Spleen (tissue), 11 donors: ENCODE measurements around the gene PPFIA2. TPM values are rescaled to one million over a fixed set of nuclear protein-coding genes. Genes with fewer than 3 reads are reported as not detected.

ENCODE experiments used
- DNase-seq: peaks from one replicate; pipeline ENCODE4 v3.0.0-alpha.2; 2020
- H3K27ac ChIP-seq, 8 donors: fragments of 200-600 bp; sonication (generic) in 7 of 8; 1 replicate in 4 of 8; 2 replicates in 4 of 8; pipeline versions ENCODE4 v1.5.0 to v1.8.0; 2016 to 2021; ENCODE audit warnings: inconsistent platforms in 4 of 8, mild to moderate bottlenecking in 4 of 8, moderate library complexity in 1 of 8
- H3K27me3 ChIP-seq, 7 donors: fragments of 200-600 bp; sonication (generic) in 6 of 7; replicated peaks in 1 of 7; 1 replicate in 4 of 7; 2 replicates in 3 of 7; pipeline versions ENCODE4 v1.5.0 to v1.8.0; 2016 to 2021; ENCODE audit warnings: inconsistent platforms in 3 of 7, mild to moderate bottlenecking in 1 of 7
- H3K36me3 ChIP-seq, 6 donors: fragments of 200-600 bp; sonication (generic) in 5 of 6; 1 replicate in 4 of 6; 2 replicates in 2 of 6; pipeline versions ENCODE4 v1.5.0 to v1.8.0; 2016 to 2021; ENCODE audit warnings: inconsistent platforms in 2 of 6
- H3K4me1 ChIP-seq, 6 donors: fragments of 200-600 bp; sonication (generic) in 5 of 6; 1 replicate in 3 of 6; 2 replicates in 3 of 6; pipeline versions ENCODE4 v1.5.0 to v1.8.0; 2016 to 2021; ENCODE audit warnings: inconsistent platforms in 3 of 6
- H3K4me3 ChIP-seq, 8 donors: fragments of 200-600 bp; sonication (generic) in 7 of 8; 1 replicate in 4 of 8; 2 replicates in 4 of 8; pipeline versions ENCODE4 v1.5.0 to v1.8.0; 2016 to 2021; ENCODE audit warnings: inconsistent platforms in 4 of 8, mild to moderate bottlenecking in 4 of 8, moderate library complexity in 2 of 8
- H3K9me3 ChIP-seq, 8 donors: fragments of 200-600 bp; sonication (generic) in 7 of 8; 1 replicate in 4 of 8; 2 replicates in 4 of 8; pipeline versions ENCODE4 v1.5.0 to v1.8.0; 2016 to 2021; ENCODE audit warnings: inconsistent platforms in 4 of 8
- CTCF ChIP-seq, 11 experiments: fragments of 200-600 bp in 7 of 11; fragments of 450-650 bp in 4 of 11; sonication (generic) in 4 of 11; IDR thresholded peaks in 8 of 11; conservative IDR thresholded peaks in 3 of 11; 1 replicate in 7 of 11; 2 replicates in 4 of 11; pipeline versions ENCODE4 v1.4.0 to v1.8.0; 2016 to 2021; ENCODE audit warnings: antibody characterized with exemption in 11 of 11, inconsistent platforms in 4 of 11, mild to moderate bottlenecking in 1 of 11
- POLR2A ChIP-seq, 3 donors: fragments of 450-650 bp; IDR thresholded peaks; one replicate each; pipeline ENCODE4 v1.5.1; 2017; ENCODE audit warnings: antibody characterized with exemption in 3 of 3, mild to moderate bottlenecking in 1 of 3
- POLR2AphosphoS5 ChIP-seq, 3 donors: sonication (generic); formaldehyde crosslinking; IDR thresholded peaks; one replicate each; pipeline ENCODE4 v1.5.1; 2017; ENCODE audit warnings: antibody characterized with exemption in 3 of 3
- WGBS, 5 donors: extraction: QIAGEN DNeasy Blood & Tissue Kit in 3 of 5; methylation state at CpG; one replicate each; pipeline versions ENCODE4 v1.1.5 to v1.1.7; 2013 to 2018; 5-methylcytosine and 5-hydroxymethylcytosine counted together
- intact Hi-C: fragments of 100-400 bp; cut with DNase I; formaldehyde crosslinking; loops from one replicate; pipeline ENCODE4 v1.15.0; 2023; ENCODE audit warnings: low total_unique reads
- polyA plus RNA-seq, 3 donors: library from polyadenylated mRNA; stranded (reverse); fragments of 200-250 nt; gene quantifications; one replicate each; pipeline ENCODE4 v1.2.1, GENCODE V29; 2013
- total RNA-seq, 7 donors: library from RNA; depleted of rRNA in 3 of 7; stranded (reverse); fragments of >200 nt in 3 of 7; fragmentation: NEBNext Ultra II Directional in 4 of 7; extraction: Animal tissue kit (Norgen Biotek cat#: 25700) in 4 of 7; gene quantifications; one replicate each; pipeline versions ENCODE4 v1.1.0 to v1.2.1, GENCODE V29; 2016 to 2021
- donor health status: healthy with polysubstance abuse.
- donor health status: DM: no; HTN: no; CAD: no; lungs with moderate emphysema.
- donor health status: DM: no; HTN: no; CAD: no.
- donor health status: Bipolar disorder and iron deficiency.
- donor health status: healthy.
- donor health status: DM: no; HTN: no; CAD: no.
- donor health status: DM: yes; HTN: yes; CAD: no.

Gene PPFIA2
- total and polyA plus RNA-seq, 10 donors: 0.04 to 1.1 (median 0.27) TPM; not detected in 2

- no peak for TF ChIP-seq CTCF (IDR thresholded peaks at IDR 0.05 in 8 of 11, conservative IDR thresholded peaks at IDR 0.05 in 3 of 11)
- no peak for TF ChIP-seq POLR2AphosphoS5 (IDR thresholded peaks at IDR 0.05)
- no peak for TF ChIP-seq POLR2A (IDR thresholded peaks at IDR 0.05)
Observed at GRCh38 chr12:81705586-81705985, 53.6 kb downstream of the PPFIA2 start.

GRCh38 chr12:81699551-81699950, 59.6 kb downstream of the PPFIA2 start:
- intact Hi-C loops: no loop called here
- Histone ChIP-seq H3K36me3 (no peaks in the 10 kb centered on the region), H3K27me3 (no peaks in the 10 kb centered on the region), H3K4me1 (no peaks in the 10 kb centered on the region), H3K9me3 (no peaks in the 10 kb centered on the region), H3K27ac (no peak overlapping the region), H3K4me3 (no peak overlapping the region)
- no peak for TF ChIP-seq POLR2AphosphoS5 (IDR thresholded peaks at IDR 0.05)
- no peak for TF ChIP-seq CTCF (IDR thresholded peaks at IDR 0.05 in 8 of 11, conservative IDR thresholded peaks at IDR 0.05 in 3 of 11)
- no peak for TF ChIP-seq POLR2A (IDR thresholded peaks at IDR 0.05)
- DNase-seq: no peak

More at GRCh38 chr12:81705586-81705985, 53.6 kb downstream of the PPFIA2 start:
- Histone ChIP-seq H3K4me1 (no peaks in the 10 kb centered on the region), H3K27ac (no peak overlapping the region), H3K4me3 (no peak overlapping the region), H3K9me3 (peaks cover 0 to 5% (median 1%) of the 10 kb centered on the region in 8 donors), H3K27me3 (no peaks in the 10 kb centered on the region), H3K36me3 (no peaks in the 10 kb centered on the region)
- 51 to 72% (median 65%) methylated on average over 1 of the region's 1 CpG for WGBS, 5 donors
- no peak for DNase-seq
- intact Hi-C loops: no loop called here

GRCh38 chr12:81692008-81692407, 67.1 kb downstream of the PPFIA2 start:
- DNase-seq: no peak
- H3K4me3 ChIP-seq: no peak overlapping the region
- H3K27ac ChIP-seq: no peak overlapping the region
- H3K36me3 ChIP-seq: no peaks in the 10 kb centered on the region
- intact Hi-C loops: no loop called here
- no peaks in the 10 kb centered on the region for H3K4me1 ChIP-seq
- 49 to 64% (median 62%) methylated on average over 1 of the region's 1 CpG for WGBS, 5 donors
- TF ChIP-seq POLR2A (IDR thresholded peaks at IDR 0.05) (no peak), POLR2AphosphoS5 (IDR thresholded peaks at IDR 0.05) (no peak), CTCF (IDR thresholded peaks at IDR 0.05 in 8 of 11, conservative IDR thresholded peaks at IDR 0.05 in 3 of 11) (no peak)
- H3K27me3 ChIP-seq: no peaks in the 10 kb centered on the region
- no peaks in the 10 kb centered on the region for H3K9me3 ChIP-seq

GRCh38 chr12:81683881-81684280, 75.3 kb downstream of the PPFIA2 start:
- H3K36me3 ChIP-seq: no peaks in the 10 kb centered on the region
- no peak overlapping the region for H3K4me3 ChIP-seq
- H3K9me3 ChIP-seq: no peaks in the 10 kb centered on the region
- H3K4me1 ChIP-seq: no peaks in the 10 kb centered on the region
- intact Hi-C loops: no loop called here
- 42 to 86% (median 63%) methylated on average over 1 of the region's 1 CpG for WGBS, 5 donors
- H3K27me3 ChIP-seq: no peaks in the 10 kb centered on the region
- TF ChIP-seq POLR2A (IDR thresholded peaks at IDR 0.05): no peak
- no peak for TF ChIP-seq POLR2AphosphoS5 (IDR thresholded peaks at IDR 0.05)
- no peak for TF ChIP-seq CTCF (IDR thresholded peaks at IDR 0.05 in 8 of 11, conservative IDR thresholded peaks at IDR 0.05 in 3 of 11)
- no peak overlapping the region for H3K27ac ChIP-seq
- DNase-seq: no peak
